ENCODE data around the gene MPZL3.
A peak's percentile ranks its signal among the peaks of the same experiment; 100 is the strongest.

Gene MPZL3

DNA sequence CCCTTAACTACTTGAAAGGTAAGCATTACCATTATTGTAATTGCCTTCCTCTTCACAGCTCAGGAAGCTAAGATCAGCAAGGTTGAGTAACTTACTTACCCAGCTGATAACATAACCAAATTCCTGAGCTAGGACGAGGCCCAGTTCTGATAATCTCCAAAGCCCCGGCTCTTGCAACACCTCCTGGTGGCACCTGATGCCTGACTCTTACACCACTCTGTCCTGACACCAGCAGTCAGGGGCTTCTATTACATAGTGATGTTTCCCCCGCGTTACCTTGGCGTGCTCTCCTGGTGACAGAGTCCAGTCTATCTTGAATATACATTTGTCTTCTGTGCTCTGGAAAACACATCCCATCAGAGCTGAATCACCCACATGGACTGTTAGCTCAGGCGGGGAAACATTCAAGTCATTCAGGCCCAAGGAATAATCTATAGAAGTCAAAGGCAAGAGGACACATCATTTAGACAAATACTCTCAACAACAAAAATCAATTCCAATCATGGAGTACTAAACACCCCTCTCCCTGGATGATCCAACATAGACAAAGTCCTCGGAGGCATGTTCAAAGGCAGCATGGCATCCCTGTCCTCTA is 39.9 kb downstream of the MPZL3 start:
- Histone ChIP-seq H3K36me3 (peaks cover 0 to 46% (median 0%) of the 10 kb centered on the region in 11 experiments; a peak in 4 of 22 replicates), H3K4me1 (peaks cover 44 to 98% (median 74%) of the 10 kb centered on the region in 10 experiments), H3K4me3 (peak overlapping the region in 2 of 10 experiments; percentile 4 to 34; a peak in 2 of 20 replicates), H3K27me3 (no peaks in the 10 kb centered on the region), H3K4me2 (peak overlapping the region in 9 of 11 experiments; percentile 70 to 99 (median 82); a peak in 18 of 22 replicates), H3K27ac (peak overlapping the region in 7 of 11 experiments; percentile 13 to 90 (median 85); a peak in 12 of 22 replicates), H3K9ac (peak overlapping the region in 1 of 11 experiments; percentile 29; a peak in 1 of 22 replicates), H4K20me1 (no peaks in the 10 kb centered on the region), H3K9me3 (replicated peaks in 1 of 11) (no peaks in the 10 kb centered on the region)
- 0 out of 22 replicates have a peak, but pooled peaks of 1 of the 11 experiments have one; percentile 14 for TF ChIP-seq Cebpa-rat (IDR thresholded peaks at IDR 0.05)

DNA sequence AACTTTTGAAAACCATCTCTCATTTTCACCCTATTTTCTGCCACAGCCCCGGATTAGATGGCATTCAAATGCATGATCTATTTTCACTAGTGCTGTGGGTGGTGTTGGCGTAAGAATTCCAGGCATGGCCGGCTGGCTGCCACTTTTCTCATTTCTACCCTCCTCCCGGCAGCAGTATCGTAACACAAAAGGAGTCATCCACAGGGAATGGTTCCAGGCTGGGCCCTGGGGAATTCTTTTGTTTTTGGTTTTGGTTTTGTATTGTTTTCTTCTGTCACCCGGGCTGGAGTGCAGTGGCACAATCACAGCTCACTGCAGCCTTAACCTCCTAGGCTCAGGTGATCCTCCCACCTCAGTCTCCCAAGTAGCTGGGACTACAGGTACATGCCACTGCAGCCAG is 41.2 kb downstream of the MPZL3 start:
- Histone ChIP-seq H3K4me2 (peak overlapping the region in 10 of 11 experiments; percentile 6 to 99 (median 81); a peak in 16 of 22 replicates), H4K20me1 (no peaks in the 10 kb centered on the region), H3K9ac (0 out of 22 replicates have a peak overlapping the region, but pooled peaks of 1 of the 11 experiments have one; percentile 17), H3K27me3 (no peaks in the 10 kb centered on the region), H3K9me3 (replicated peaks in 1 of 11) (no peaks in the 10 kb centered on the region), H3K27ac (peak overlapping the region in 3 of 11 experiments; percentile 34 to 89 (median 86); a peak in 4 of 22 replicates), H3K36me3 (peaks cover 0 to 46% (median 0%) of the 10 kb centered on the region in 11 experiments; a peak in 4 of 22 replicates), H3K4me1 (peaks cover 42 to 98% (median 74%) of the 10 kb centered on the region in 10 experiments), H3K4me3 (peak overlapping the region in 1 of 10 experiments; percentile 34; a peak in 1 of 20 replicates)
- TF ChIP-seq Cebpa-rat (IDR thresholded peaks at IDR 0.05): no peak

DNA sequence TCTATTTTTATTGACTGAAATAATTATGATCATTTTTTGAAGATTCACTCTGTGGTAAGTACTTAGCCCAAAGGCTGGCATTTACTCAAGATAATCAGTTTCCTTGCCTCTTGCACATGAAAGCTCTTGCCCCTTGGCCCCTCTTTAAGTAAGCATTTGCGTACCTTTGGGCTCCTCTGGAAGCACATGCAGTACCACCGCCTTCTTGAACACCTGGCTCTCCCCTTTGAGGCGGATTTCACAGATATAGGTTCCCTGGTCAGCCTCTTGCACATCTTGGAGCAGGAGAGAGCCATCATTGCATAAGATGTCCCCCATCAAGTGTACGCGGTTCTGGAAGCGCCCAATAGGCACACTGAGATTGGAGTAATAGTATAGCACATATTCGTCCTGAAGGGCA is 41.8 kb downstream of the MPZL3 start:
- no peaks in the 10 kb centered on the region for H3K9me3 ChIP-seq (replicated peaks in 1 of 11)
- peak overlapping the region in 1 of 10 experiments; percentile 34; a peak in 1 of 20 replicates for H3K4me3 ChIP-seq
- peaks cover 38 to 98% (median 71%) of the 10 kb centered on the region in 10 experiments for H3K4me1 ChIP-seq
- no peak overlapping the region for H3K9ac ChIP-seq
- H3K36me3 ChIP-seq: peaks cover 0 to 53% (median 0%) of the 10 kb centered on the region in 11 experiments; a peak in 4 of 22 replicates
- peak overlapping the region in 6 of 11 experiments; percentile 31 to 99 (median 90); a peak in 9 of 22 replicates for H3K4me2 ChIP-seq
- H3K27ac ChIP-seq: no peak overlapping the region
- TF ChIP-seq Cebpa-rat (IDR thresholded peaks at IDR 0.05): no peak
- H3K27me3 ChIP-seq: no peaks in the 10 kb centered on the region
- no peaks in the 10 kb centered on the region for H4K20me1 ChIP-seq

- no peaks in the 10 kb centered on the region for H4K20me1 ChIP-seq
- peaks cover 26 to 100% (median 59%) of the 10 kb centered on the region in 10 experiments for H3K4me1 ChIP-seq
- peak overlapping the region in 1 of 11 experiments; percentile 22; a peak in 1 of 22 replicates for H3K9ac ChIP-seq
- TF ChIP-seq Cebpa-rat (IDR thresholded peaks at IDR 0.05): no peak
- H3K4me3 ChIP-seq: no peak overlapping the region; a peak in 1 of 20 replicates
- H3K27me3 ChIP-seq: no peaks in the 10 kb centered on the region
- no peaks in the 10 kb centered on the region for H3K9me3 ChIP-seq (replicated peaks in 1 of 11)
- peak overlapping the region in 3 of 11 experiments; percentile 68 to 91 (median 73); a peak in 6 of 22 replicates for H3K4me2 ChIP-seq
- H3K36me3 ChIP-seq: peaks cover 0 to 66% (median 0%) of the 10 kb centered on the region in 11 experiments; a peak in 6 of 22 replicates
- peak overlapping the region in 2 of 11 experiments; percentile 13 to 27; a peak in 2 of 22 replicates for H3K27ac ChIP-seq
These were observed 43.1 kb downstream of the MPZL3 start for GRCh38 chr11:118209033-118209432.

GRCh38 chr11:118207079-118207478 is 45.1 kb downstream of the MPZL3 start:
- Histone ChIP-seq H3K27ac (peak overlapping the region in 8 of 11 experiments; percentile 61 to 89 (median 82); a peak in 14 of 22 replicates), H3K4me3 (no peak overlapping the region), H4K20me1 (no peaks in the 10 kb centered on the region), H3K4me2 (peak overlapping the region; percentile 14 to 91 (median 60); a peak in 18 of 22 replicates), H3K36me3 (peaks cover 0 to 80% (median 0%) of the 10 kb centered on the region in 11 experiments; a peak in 6 of 22 replicates), H3K4me1 (peaks cover 11 to 100% (median 44%) of the 10 kb centered on the region in 10 experiments), H3K9ac (peak overlapping the region in 5 of 11 experiments; percentile 35 to 76 (median 70); a peak in 6 of 22 replicates), H3K27me3 (no peaks in the 10 kb centered on the region), H3K9me3 (replicated peaks in 1 of 11) (no peaks in the 10 kb centered on the region)
- TF ChIP-seq Cebpa-rat (IDR thresholded peaks at IDR 0.05): no peak

DNA sequence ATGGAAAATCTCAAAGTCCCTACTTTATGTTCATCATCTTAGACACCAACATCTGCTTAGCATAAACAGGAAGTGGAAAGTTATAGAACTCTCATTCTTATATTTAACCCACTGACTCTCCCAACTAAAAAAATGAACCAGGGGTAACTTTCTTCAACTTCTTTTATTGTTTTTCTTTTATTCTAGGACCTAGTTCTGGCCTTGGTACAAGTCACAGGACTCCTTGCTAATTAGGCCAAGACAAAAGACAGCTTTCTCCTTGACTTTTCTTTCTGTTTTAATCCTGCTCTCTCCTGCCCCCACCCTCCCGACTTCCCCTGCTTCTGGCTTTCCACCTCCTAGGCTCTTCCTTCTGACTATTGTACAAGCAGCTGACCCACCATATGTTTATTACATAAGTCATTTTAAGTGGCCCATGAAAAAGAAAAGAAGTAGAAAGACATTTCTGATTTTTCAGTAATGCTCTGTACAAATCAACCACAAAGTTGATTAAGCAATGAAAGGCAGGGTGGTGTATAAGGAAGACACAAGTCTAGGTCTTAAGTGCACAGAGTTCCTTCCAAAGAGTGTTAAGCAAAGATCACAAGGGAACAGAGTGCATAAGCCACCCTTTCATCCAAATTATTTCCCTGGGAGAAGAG is 45.7 kb downstream of the MPZL3 start:
- Histone ChIP-seq H3K36me3 (peaks cover 0 to 80% (median 0%) of the 10 kb centered on the region in 11 experiments; a peak in 6 of 22 replicates), H3K27ac (peak overlapping the region; percentile 1 to 89 (median 74); a peak in 20 of 22 replicates), H3K27me3 (no peaks in the 10 kb centered on the region), H3K4me2 (peak overlapping the region; percentile 14 to 91 (median 60); a peak in 20 of 22 replicates), H3K9me3 (replicated peaks in 1 of 11) (no peaks in the 10 kb centered on the region), H3K4me3 (no peak overlapping the region), H4K20me1 (no peaks in the 10 kb centered on the region), H3K4me1 (peaks cover 11 to 98% (median 38%) of the 10 kb centered on the region in 10 experiments), H3K9ac (peak overlapping the region in 6 of 11 experiments; percentile 21 to 76 (median 68); a peak in 11 of 22 replicates)
- peak in 5 of 11 experiments; percentile 8 to 61 (median 28); a peak in 4 of 22 replicates for TF ChIP-seq Cebpa-rat (IDR thresholded peaks at IDR 0.05)

- Histone ChIP-seq H3K4me2 (peak overlapping the region; percentile 14 to 91 (median 60); a peak in 20 of 22 replicates), H3K27ac (peak overlapping the region; percentile 1 to 89 (median 74); a peak in 20 of 22 replicates), H3K9ac (peak overlapping the region in 5 of 11 experiments; percentile 21 to 76 (median 70); a peak in 10 of 22 replicates), H3K27me3 (no peaks in the 10 kb centered on the region), H3K36me3 (peaks cover 0 to 80% (median 0%) of the 10 kb centered on the region in 11 experiments; a peak in 6 of 22 replicates), H4K20me1 (no peaks in the 10 kb centered on the region), H3K9me3 (replicated peaks in 1 of 11) (no peaks in the 10 kb centered on the region), H3K4me1 (peaks cover 10 to 98% (median 31%) of the 10 kb centered on the region in 10 experiments), H3K4me3 (no peak overlapping the region)
- TF ChIP-seq Cebpa-rat (IDR thresholded peaks at IDR 0.05): no peak
These were observed 46.4 kb downstream of the MPZL3 start for GRCh38 chr11:118205606-118206378.

Measured in BLaER1 treated with 17β-estradiol and CSF1 and Interleukin-3, amounts not matched to agents 10 nM and 100 nM (cell line).